ENCODE results near the gene MUC5AC. TPM values are rescaled to one million over a fixed set of nuclear protein-coding genes. Genes with fewer than 3 reads are reported as not detected.
"Not testable (repeated sequence)": the region's sequence is repeated elsewhere in the genome, so short reads cannot be mapped to it uniquely, and the experiment has no call there.

The MUC5AC gene
- total RNA-seq, 2 donors from 2014 or later = not detected

DNA sequence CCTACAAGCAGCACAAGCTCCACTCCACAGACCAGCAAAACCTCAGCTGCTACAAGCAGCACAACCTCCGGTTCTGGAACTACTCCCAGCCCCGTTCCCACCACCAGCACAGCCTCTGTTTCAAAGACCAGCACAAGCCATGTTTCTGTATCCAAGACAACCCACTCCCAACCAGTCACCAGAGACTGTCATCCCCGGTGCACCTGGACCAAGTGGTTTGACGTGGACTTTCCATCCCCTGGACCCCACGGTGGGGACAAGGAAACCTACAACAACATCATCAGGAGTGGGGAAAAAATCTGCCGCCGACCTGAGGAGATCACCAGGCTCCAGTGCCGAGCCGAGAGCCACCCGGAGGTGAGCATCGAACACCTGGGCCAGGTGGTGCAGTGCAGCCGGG lies 32.1 kb downstream of the MUC5AC start:
- DNase-seq (ENCODE audit: low spot score) = peak; percentile 36
- intact Hi-C loops (cut with DNase I) = not testable (repeated sequence)

GRCh38 chr11:1191786-1192470 lies 34.2 kb downstream of the MUC5AC start:
- peak; percentile 62 for DNase-seq (ENCODE audit: low spot score)

GRCh38 chr11:1192741-1193325 lies 35.1 kb downstream of the MUC5AC start:
- intact Hi-C loops (cut with DNase I) = no loop called here
- peak; percentile 74 for DNase-seq (ENCODE audit: low spot score)

More at GRCh38 chr11:1191786-1192470, 34.2 kb downstream of the MUC5AC start:
- intact Hi-C loops (cut with DNase I) = not testable (repeated sequence)

- intact Hi-C loops (cut with DNase I) = no loop called here
- peak; percentile 81 for DNase-seq (ENCODE audit: low spot score)
Measured at GRCh38 chr11:1193326-1194230, 35.8 kb downstream of the MUC5AC start.

DNA sequence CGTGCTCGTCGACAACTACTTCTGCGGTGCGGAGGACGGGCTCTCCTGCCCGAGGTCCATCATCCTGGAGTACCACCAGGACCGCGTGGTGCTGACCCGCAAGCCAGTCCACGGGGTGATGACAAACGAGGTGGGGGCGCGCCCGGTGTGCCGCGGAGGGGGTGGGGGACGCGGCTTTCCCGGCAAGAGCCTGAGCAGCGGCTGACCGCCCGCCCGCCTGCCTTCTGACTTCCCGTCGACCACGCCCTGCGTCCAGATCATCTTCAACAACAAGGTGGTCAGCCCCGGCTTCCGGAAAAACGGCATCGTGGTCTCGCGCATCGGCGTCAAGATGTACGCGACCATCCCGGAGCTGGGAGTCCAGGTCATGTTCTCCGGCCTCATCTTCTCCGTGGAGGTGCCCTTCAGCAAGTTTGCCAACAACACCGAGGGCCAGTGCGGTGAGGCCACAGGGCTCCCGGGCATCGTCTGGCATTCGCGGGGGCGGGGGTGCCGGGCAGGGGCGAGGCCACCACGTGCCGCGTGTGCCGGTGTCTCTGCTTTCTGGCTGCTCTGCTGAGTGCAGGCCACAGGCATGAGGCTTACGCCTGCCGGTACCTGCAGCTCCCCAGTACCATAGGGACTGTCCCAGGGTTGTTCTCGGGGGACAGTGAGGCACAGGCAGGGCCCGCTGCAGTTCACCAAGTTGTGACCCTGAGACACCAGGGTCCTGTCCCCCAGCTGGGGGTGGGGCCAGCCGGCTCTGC lies 36.7 kb downstream of the MUC5AC start:
- DNase-seq (ENCODE audit: low spot score) = peak; percentile 77
- intact Hi-C loops (cut with DNase I) = no loop called here

GRCh38 chr11:1194977-1195681 lies 37.4 kb downstream of the MUC5AC start:
- peak; percentile 73 for DNase-seq (ENCODE audit: low spot score)

DNA sequence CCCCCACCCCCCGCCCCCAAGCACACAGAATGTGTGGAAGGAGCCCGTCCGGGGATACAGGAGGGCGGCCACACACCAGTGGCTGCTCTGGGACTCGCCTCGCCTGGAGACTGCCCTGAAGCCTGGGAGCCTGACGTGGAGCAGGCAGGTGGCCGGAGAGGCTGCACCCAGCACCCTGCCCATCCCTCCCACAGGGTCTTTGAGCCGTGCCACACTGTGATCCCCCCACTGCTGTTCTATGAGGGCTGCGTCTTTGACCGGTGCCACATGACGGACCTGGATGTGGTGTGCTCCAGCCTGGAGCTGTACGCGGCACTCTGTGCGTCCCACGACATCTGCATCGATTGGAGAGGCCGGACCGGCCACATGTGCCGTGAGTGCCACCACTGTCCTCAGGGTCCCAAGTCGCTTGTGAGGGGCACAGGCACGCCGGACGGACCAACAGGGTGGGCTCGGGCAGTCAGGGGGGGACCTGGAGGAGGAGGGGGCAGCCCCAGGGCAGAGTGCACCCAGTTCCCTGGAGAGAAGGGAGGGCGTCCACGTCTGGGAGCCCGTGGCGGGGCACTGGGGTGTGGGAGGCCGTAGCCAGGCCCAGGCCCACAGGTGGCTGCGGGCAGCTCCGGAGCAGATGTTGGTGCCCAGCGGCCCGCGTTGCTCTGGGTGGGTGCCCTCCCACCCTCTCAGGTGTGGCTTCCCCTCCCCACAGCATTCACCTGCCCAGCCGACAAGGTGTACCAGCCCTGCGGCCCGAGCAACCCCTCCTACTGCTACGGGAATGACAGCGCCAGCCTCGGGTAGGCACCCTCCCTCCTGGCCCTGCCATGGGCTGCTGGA lies 38.1 kb downstream of the MUC5AC start:
- intact Hi-C loops (cut with DNase I) = no loop called here

More at GRCh38 chr11:1194977-1195681, 37.4 kb downstream of the MUC5AC start:
- intact Hi-C loops (cut with DNase I) = no loop called here

GRCh38 chr11:1196516-1197391 lies 39.0 kb downstream of the MUC5AC start:
- intact Hi-C loops (cut with DNase I) = no loop called here
- DNase-seq (ENCODE audit: low spot score) = peak; percentile 76

More for the DNA sequence above, 38.1 kb downstream of the MUC5AC start:
- DNase-seq (ENCODE audit: low spot score) = peak; percentile 74

DNA sequence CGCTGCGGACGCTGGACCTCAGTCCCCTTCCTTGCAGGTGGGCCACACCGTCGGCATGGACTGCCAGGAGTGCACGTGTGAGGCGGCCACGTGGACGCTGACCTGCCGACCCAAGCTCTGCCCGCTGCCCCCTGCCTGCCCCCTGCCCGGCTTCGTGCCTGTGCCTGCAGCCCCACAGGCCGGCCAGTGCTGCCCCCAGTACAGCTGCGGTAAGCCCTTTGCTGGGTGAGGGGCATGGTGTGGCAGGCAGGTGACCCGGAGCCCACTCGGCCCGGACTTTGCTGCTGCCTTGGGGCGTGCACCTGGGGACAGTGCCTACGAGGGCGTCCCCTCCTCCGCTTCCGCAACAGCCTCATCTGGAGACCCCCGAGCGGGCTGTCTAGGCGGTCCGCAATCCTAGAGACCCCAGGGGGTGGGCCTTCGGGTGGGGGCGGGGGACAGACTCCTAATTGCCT lies 39.7 kb downstream of the MUC5AC start:
- DNase-seq (ENCODE audit: low spot score) = peak; percentile 73
- intact Hi-C loops (cut with DNase I) = no loop called here

GRCh38 chr11:1197886-1198560 lies 40.3 kb downstream of the MUC5AC start:
- intact Hi-C loops (cut with DNase I) = no loop called here
- DNase-seq (ENCODE audit: low spot score) = peak; percentile 76

- DNase-seq (ENCODE audit: low spot score) = peak; percentile 76
Measured at GRCh38 chr11:1198561-1199240, 40.9 kb downstream of the MUC5AC start.

DNA sequence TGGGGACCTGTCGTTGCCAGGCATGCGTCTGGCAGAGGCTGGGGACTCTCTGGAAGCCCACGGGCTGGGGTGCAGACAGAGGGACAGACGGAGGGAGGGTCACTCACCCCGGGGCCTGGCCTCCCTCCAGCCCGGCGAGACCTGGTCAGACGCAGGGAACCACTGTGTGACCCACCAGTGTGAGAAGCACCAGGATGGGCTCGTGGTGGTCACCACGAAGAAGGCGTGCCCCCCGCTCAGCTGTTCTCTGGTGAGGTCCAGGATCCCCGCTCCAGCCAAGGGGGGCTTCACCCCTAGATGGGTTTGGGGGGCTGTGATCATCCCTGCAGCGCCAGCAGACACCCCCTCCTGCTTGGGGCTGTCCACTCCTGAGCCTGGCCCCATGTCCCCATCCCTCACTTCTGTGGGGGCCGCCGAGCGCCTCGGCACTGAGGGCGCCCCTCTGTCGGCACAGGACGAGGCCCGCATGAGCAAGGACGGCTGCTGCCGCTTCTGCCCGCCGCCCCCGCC lies 41.5 kb downstream of the MUC5AC start:
- no peak for DNase-seq (ENCODE audit: low spot score)
- intact Hi-C loops (cut with DNase I) = no loop called here

More at GRCh38 chr11:1198561-1199240, 40.9 kb downstream of the MUC5AC start:
- intact Hi-C loops (cut with DNase I) = no loop called here

DNA sequence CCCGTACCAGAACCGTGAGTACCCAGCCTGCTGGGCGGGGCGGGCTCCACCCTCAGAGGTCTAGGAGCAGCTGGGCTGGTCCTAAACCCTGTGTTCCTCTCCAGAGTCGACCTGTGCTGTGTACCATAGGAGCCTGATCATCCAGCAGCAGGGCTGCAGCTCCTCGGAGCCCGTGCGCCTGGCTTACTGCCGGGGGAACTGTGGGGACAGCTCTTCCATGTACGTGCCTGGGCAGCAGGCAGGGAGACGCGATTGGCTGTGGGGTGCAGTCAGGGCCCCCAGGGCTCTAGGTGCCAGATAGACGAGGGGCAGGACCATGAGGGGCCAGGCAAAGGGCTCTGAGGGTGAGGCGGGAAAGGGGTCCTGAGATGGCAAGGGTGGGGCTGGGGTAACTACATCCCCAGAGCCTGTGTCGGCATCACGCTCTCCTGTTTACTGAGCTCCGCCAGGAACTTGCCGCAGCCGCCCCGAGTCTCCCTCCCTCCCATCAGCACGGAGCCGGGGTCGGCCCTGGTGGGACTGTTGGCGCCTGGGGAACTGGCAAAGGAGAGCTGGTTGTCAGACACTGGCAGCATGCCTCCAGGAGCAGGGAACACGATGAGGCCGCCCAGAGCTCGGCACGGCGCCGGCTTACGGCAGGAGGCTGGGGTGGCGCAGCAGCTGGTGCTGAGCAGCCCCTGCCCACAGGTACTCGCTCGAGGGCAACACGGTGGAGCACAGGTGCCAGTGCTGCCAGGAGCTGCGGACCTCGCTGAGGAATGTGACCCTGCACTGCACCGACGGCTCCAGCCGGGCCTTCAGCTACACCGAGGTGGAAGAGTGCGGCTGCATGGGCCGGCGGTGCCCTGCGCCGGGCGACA lies 42.2 kb downstream of the MUC5AC start:
- DNase-seq (ENCODE audit: low spot score) = peak; percentile 80
- intact Hi-C loops (cut with DNase I) = loop anchor here in 1 of 2 donors (5.0 kb wide), 1 partner anchor 317 kb away; no protein-coding TSS in a partner anchor

DNA sequence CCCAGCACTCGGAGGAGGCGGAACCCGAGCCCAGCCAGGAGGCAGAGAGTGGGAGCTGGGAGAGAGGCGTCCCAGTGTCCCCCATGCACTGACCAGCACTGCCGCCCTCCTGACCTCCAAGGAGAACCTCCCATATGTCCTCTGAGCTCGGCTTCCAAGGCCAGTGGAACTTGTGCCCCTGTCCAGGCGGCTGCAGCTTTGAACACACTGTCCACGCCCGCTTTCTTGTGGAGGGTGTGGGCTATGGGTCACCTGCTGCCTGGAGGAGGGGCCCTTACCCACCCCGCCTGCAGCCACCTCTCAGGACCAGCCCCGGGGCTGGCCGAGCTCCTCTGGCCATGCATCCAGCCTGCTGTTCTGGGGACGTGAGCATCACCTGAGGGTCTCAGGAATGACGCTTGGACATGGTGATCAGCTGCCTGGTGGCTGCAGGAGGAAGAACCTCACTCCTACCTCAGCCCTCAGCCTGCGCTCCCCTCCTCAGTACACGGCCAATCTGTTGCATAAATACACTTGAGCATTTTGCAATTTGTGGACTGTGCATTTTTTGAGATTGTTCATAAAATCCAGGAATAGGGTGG lies 42.9 kb downstream of the MUC5AC start:
- intact Hi-C loops (cut with DNase I) = loop anchor here in 1 of 2 donors (5.0 kb wide), 1 partner anchor 317 kb away; no protein-coding TSS in a partner anchor
- peak; percentile 81 for DNase-seq (ENCODE audit: low spot score)
